Esophagus squamous epithelium (tissue), 5 donors: ENCODE results near the gene PLAGL2. TPM values are rescaled to one million over a fixed set of nuclear protein-coding genes. Genes with fewer than 3 reads are reported as not detected.
"Not testable (repeated sequence)": the region's sequence is repeated elsewhere in the genome, so short reads cannot be mapped to it uniquely, and the experiment has no call there.

Source experiments
- DNase-seq: peaks from one replicate; lab custom pipeline; 2025; lab: John Stamatoyannopoulos, UW
- H3K27ac ChIP-seq, 4 donors: fragments of 200-600 bp; sonication (generic); one replicate each; pipeline ENCODE4 v1.5.1; 2016 to 2019; ENCODE audit warnings: mild to moderate bottlenecking in 1 of 4
- H3K27me3 ChIP-seq, 4 donors: fragments of 200-600 bp; sonication (generic); 1 replicate in 3 of 4; 2 replicates in 1 of 4; pipeline versions ENCODE4 v1.5.1 to v1.6.0; 2017 to 2021; ENCODE audit warnings: antibody characterized with exemption in 1 of 4
- H3K36me3 ChIP-seq, 3 donors: fragments of 200-600 bp; sonication (generic); one replicate each; pipeline ENCODE4 v1.5.1; 2016 to 2019
- H3K4me1 ChIP-seq, 3 donors: fragments of 200-600 bp; sonication (generic); one replicate each; pipeline ENCODE4 v1.5.1; 2017 to 2019
- H3K4me3 ChIP-seq, 4 donors: fragments of 200-600 bp; sonication (generic); 1 replicate in 3 of 4; 2 replicates in 1 of 4; pipeline ENCODE4 v1.5.1; 2016 to 2019; ENCODE audit warnings: mild to moderate bottlenecking in 2 of 4, moderate library complexity in 1 of 4
- H3K9me3 ChIP-seq, 3 donors: fragments of 200-600 bp; sonication (generic); one replicate each; pipeline ENCODE4 v1.5.1; 2016 to 2019
- POLR2A ChIP-seq, 4 donors: fragments of 450-650 bp; IDR thresholded peaks; one replicate each; pipeline ENCODE4 v1.6.1; 2017; ENCODE audit warnings: antibody characterized with exemption in 4 of 4, mild to moderate bottlenecking in 4 of 4, moderate library complexity in 3 of 4
- WGBS, 2 donors: methylation state at CpG; one replicate each; pipeline ENCODE4 v1.1.5; 2018; 5-methylcytosine and 5-hydroxymethylcytosine counted together
- intact Hi-C: fragments of 100-400 bp; cut with DNase I; formaldehyde crosslinking; loops from one replicate; pipeline ENCODE4 v1.15.0; 2022
- total RNA-seq, 4 donors: library from RNA; depleted of rRNA; stranded (reverse); fragments of >200 nt; gene quantifications; one replicate each; pipeline ENCODE4 v1.1.0, GENCODE V29; 2016
- TF ChIP-seq, protein P1 (sequence below), 6 experiments: fragments of 450-650 bp in 4 of 6; fragments of 200-600 bp in 2 of 6; sonication (generic) in 2 of 6; IDR thresholded peaks; one replicate each; pipeline ENCODE4 v1.5.1; 2016 to 2019; ENCODE audit warnings: antibody characterized with exemption in 6 of 6, mild to moderate bottlenecking in 4 of 6, moderate library complexity in 4 of 6
- donor health status: DM: yes; HTN: yes; CAD: no.

The PLAGL2 gene
- total RNA-seq, 4 donors from 2014 or later: 6.2 to 14.0 (median 11.2) TPM

DNA sequence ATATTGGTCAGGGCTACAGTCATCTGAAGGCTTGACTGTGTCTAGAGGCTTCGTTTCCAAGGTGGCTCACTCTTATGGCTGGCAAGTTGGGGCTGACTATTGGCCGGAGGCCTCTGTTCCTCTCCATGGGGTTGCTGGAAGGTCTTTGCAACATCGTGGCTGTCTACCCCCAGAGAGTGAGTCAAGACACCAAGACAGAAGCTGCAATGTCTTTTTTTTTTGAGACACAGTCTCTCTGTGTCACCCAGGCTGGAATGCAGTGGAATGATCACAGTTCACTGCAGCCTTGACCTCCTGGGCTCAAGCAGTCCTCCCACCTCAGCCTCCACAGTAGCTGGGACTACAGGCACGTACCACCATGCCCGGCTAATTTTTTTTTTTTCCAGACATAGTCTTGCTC is 40.5 kb upstream of the PLAGL2 start:
- WGBS, 2 donors: 68 to 71% methylated on average over 4 to 5 of the region's 5 CpGs
- no peak for DNase-seq
- TF ChIP-seq, protein P1, sequence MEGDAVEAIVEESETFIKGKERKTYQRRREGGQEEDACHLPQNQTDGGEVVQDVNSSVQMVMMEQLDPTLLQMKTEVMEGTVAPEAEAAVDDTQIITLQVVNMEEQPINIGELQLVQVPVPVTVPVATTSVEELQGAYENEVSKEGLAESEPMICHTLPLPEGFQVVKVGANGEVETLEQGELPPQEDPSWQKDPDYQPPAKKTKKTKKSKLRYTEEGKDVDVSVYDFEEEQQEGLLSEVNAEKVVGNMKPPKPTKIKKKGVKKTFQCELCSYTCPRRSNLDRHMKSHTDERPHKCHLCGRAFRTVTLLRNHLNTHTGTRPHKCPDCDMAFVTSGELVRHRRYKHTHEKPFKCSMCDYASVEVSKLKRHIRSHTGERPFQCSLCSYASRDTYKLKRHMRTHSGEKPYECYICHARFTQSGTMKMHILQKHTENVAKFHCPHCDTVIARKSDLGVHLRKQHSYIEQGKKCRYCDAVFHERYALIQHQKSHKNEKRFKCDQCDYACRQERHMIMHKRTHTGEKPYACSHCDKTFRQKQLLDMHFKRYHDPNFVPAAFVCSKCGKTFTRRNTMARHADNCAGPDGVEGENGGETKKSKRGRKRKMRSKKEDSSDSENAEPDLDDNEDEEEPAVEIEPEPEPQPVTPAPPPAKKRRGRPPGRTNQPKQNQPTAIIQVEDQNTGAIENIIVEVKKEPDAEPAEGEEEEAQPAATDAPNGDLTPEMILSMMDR (IDR thresholded peaks at IDR 0.05): no peak
- no peak for TF ChIP-seq POLR2A (IDR thresholded peaks at IDR 0.05)
- H3K27me3 ChIP-seq: peaks cover 0 to 5% (median 0%) of the 10 kb centered on the region in 4 donors
- H3K36me3 ChIP-seq: no peaks in the 10 kb centered on the region
- no peaks in the 10 kb centered on the region for H3K4me1 ChIP-seq
- no peaks in the 10 kb centered on the region for H3K9me3 ChIP-seq
- no peak overlapping the region for H3K4me3 ChIP-seq
- H3K27ac ChIP-seq: no peak overlapping the region
- intact Hi-C loops: no loop called here

DNA sequence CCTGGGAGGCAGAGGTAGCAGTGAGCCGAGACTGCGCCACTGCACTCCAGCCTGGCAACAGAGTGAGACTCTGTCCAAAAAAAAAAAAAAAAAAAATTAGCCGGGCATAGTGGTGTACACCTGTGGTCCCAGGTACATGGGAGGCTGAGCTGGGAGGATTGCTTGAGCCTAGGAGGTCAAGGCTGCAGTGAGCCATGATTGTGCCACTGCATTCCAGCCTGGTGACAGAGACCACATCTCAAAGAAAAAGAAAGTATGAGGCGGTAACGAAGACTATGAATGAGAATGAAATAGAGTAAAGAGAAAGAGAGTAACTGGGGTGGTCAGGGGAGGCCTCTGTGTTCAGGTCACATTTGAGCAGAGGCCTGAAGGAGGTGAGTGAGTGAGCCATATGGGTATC is 38.7 kb upstream of the PLAGL2 start:
- 90 to 93% methylated on average over 5 of the region's 5 CpGs for WGBS, 2 donors
- H3K9me3 ChIP-seq, H3K4me1 ChIP-seq, H3K27me3 ChIP-seq, H3K36me3 ChIP-seq, intact Hi-C loops, H3K4me3 ChIP-seq, DNase-seq, H3K27ac ChIP-seq: not testable (repeated sequence)

DNA sequence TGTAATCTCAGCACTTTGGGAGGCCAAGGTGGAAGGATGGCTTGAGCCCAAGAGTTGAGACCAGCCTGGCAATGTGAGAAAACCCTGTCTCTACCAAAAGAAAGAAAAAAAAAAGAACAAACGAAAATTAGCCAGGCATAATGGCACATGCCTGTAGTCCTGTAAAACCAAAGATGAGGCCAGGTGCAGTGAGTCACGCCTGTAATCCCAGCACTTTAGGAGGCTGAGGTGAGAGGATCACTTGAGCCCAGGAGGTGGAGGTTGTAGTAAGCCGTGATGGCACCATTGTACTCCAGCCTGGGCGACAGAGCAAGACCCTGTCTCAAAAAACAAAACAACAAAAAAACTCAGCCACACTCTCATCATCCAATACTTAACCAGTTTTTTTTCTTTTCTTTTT is 37.4 kb upstream of the PLAGL2 start:
- intact Hi-C loops: no loop called here

DNA sequence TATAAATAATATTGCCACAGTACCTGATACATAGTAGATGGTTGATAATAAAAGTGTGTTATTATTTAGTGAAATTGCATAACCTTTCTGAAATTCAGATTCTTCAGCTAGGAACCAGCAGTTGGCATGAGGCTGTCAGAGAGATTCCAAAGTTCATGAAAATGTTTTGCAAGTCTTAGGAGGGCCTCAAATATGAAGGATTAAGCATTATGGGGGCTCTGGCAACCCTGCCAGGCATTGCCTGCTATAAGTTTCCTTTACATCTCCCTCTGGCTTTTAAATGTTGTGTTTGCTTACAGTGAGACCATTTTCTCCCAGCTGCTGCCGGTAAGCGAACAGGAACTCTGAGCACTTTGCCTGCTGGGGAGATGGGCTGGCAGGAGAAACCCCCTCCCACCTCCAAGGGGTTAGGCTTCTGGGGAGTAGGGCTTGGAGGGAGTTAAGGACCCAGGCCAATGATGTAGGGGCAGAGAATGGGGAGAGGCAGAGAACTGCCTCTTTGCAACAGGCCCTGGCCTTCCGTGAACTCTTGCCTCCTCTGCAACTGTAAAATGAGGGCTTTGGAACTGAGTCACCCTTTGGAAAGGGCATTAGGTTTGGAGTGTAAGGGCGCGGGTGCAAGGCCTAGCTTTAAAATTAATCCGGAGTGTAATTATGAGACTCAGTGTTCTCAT is 36.7 kb upstream of the PLAGL2 start:
- H3K4me3 ChIP-seq: no peak overlapping the region
- no peaks in the 10 kb centered on the region for H3K9me3 ChIP-seq
- intact Hi-C loops: no loop called here
- no peak for DNase-seq
- peaks cover 0 to 14% (median 0%) of the 10 kb centered on the region in 3 donors for H3K4me1 ChIP-seq
- WGBS, 2 donors: 86 to 88% methylated on average over 4 to 6 of the region's 6 CpGs
- H3K36me3 ChIP-seq: no peaks in the 10 kb centered on the region
- H3K27me3 ChIP-seq: no peaks in the 10 kb centered on the region
- TF ChIP-seq, protein P1 (IDR thresholded peaks at IDR 0.05): no peak
- no peak for TF ChIP-seq POLR2A (IDR thresholded peaks at IDR 0.05)
- no peak overlapping the region for H3K27ac ChIP-seq

More for the DNA sequence above, 37.4 kb upstream of the PLAGL2 start:
- H3K4me1 ChIP-seq: peaks cover 0 to 9% (median 0%) of the 10 kb centered on the region in 3 donors
- no peak overlapping the region for H3K4me3 ChIP-seq
- DNase-seq: no peak
- no peaks in the 10 kb centered on the region for H3K27me3 ChIP-seq
- WGBS, 2 donors: 74 to 79% methylated on average over 4 of the region's 4 CpGs
- no peaks in the 10 kb centered on the region for H3K36me3 ChIP-seq
- TF ChIP-seq, protein P1 (IDR thresholded peaks at IDR 0.05): no peak
- no peak for TF ChIP-seq POLR2A (IDR thresholded peaks at IDR 0.05)
- no peak overlapping the region for H3K27ac ChIP-seq
- H3K9me3 ChIP-seq: no peaks in the 10 kb centered on the region

DNA sequence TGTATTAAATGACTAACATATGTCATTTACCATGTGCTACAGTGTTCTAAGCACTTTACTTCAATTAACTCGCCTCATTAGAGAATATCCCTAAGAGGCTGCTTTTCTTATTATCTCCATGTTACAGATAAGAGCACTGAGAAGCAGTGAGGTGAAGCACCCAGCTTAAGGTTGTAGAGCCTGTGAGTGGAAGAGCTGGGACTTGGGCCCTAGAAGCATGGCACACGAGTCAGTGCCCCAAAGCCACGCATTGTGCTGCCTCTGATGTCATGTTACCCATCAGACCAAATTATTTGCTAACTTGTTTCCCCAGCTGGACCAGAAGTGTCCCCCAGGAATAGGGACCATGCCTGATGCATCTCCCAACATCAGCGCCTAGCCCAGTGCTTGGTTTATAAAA is 34.3 kb upstream of the PLAGL2 start:
- Histone ChIP-seq H3K4me3 (no peak overlapping the region), H3K9me3 (no peaks in the 10 kb centered on the region), H3K27me3 (no peaks in the 10 kb centered on the region), H3K27ac (no peak overlapping the region), H3K4me1 (peaks cover 0 to 21% (median 0%) of the 10 kb centered on the region in 3 donors), H3K36me3 (peaks cover 0 to 4% (median 0%) of the 10 kb centered on the region in 3 donors)
- intact Hi-C loops: no loop called here
- TF ChIP-seq, protein P1 (IDR thresholded peaks at IDR 0.05): no peak
- TF ChIP-seq POLR2A (IDR thresholded peaks at IDR 0.05): no peak
- no peak for DNase-seq
- WGBS, 2 donors: 78 to 81% methylated on average over 3 to 4 of the region's 4 CpGs
